ENCODE measurements around the gene IFI27L2. TPM values are rescaled to one million over a fixed set of nuclear protein-coding genes. Genes with fewer than 3 reads are reported as not detected.
"Not testable (repeated sequence)": the region's sequence is repeated elsewhere in the genome, so short reads cannot be mapped to it uniquely, and the experiment has no call there.

Gene IFI27L2
- polyA plus RNA-seq, 5 donors, result 29.9 to 42.4 (median 39.0) TPM

DNA sequence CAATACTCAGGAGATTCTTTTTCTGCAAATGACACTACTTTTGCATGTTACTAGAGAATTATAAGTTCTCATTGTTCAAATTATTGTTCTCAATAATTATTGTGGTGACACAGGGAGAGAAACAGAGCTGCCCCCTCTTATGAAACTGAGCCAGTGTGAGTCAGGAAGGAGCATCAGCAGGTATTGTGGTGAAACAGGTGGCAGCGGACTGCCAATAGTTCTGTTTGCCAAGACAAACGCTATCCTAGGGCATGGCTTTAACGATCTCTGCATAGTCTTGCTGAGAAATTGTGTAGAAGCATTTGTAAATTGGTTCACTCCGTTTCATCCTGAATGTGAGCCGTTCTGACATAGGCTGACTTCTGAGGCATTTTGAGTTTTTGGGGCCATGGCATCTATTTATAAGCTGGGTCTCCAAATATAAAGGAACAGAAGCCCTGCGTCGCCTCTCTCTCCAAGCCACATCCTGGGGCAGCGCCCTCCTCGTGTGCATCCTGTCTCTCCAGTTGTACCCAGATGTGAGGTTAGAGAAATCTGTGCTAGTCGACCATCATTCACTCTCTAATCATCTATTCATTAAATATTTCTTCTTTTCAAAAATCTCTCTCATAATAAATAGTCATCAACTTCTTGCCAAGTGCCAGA, 29.0 kb upstream of the IFI27L2 start:
- no peak for DNase-seq

DNA sequence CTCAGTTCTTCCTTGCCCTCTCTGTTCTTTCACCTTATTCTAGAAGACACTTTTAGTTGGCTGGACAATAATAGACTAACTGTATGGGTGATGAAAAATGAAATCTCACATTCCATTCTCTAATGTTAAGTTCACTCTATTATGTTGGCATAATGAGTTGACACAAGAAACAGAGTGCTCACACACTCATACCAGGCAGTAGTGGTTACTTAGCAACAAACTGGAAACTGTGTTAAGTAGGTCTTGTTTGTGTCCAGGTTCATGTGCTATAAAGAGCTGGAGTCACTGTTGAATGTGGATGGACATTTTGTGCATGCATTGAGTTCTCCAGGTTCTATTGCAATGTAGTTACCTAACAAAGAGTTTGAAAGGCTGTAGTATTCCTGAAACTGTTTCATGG, 27.8 kb upstream of the IFI27L2 start:
- no peak for DNase-seq

DNA sequence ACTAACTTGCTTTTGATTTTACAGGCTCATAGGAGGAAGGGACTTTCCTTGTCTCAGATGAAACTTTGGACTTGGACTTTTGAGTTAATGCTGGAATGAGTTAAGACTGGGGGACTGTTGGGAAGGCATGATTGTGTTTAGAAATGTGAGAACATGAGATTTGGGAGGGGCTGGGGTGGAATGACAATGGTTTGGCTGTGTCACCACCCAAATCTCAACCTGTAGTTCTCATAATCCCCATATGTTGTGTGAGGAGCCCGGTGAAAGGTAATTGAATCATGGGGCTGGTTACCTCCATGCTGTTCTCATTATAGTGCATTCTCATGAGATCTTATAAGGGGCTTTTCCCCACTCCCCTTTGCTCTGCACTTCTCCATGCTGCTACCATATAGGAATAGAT, 26.7 kb upstream of the IFI27L2 start:
- not testable (repeated sequence) for DNase-seq

DNA sequence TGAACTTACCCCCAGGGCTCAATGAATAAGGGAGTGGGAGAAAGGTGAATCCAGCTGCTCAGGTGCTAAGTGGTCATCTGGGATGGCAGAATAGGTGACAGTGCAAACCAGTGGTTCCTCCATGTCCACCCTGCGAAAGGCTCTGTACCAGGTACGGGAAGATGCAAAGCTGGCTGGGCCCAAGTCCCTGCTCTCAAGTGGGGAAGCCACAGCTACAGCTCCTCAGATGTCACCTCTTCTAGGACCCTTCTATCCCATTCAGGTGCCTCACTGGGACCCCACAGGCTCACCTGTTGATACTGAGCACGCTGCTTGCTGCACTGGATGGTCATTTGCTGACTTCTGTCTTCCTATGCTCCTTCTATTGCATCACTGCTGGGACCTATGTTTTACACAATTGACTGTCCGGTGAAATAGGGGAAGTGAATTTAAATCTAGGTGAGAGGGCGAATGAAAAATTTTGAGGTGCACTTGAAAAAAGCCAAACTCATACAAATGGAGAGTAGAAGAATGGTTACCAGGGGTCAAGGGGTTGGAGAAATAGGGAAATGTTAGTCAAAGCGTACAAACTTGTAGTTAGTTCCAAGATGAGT, 24.4 kb upstream of the IFI27L2 start:
- no peak for DNase-seq

DNA sequence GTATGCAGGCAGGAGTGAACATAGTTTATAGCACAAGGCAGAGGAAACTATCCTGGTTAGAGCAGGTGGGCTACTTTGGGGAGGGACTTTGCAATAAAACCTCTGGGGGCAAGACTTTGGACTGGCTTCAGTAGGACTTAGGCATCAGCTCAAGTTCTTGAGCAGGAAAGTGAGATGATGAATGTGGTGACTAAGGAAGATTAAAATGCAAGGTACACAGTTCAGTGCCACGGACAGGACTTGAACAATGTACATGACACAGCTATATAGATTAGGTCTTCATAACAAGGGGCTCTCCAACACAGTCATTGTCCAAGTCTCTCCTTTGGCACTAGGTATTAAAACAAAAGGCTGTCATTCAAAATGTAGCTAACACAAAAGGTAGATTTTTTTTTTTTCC, 23.3 kb upstream of the IFI27L2 start:
- DNase-seq, result no peak

DNA sequence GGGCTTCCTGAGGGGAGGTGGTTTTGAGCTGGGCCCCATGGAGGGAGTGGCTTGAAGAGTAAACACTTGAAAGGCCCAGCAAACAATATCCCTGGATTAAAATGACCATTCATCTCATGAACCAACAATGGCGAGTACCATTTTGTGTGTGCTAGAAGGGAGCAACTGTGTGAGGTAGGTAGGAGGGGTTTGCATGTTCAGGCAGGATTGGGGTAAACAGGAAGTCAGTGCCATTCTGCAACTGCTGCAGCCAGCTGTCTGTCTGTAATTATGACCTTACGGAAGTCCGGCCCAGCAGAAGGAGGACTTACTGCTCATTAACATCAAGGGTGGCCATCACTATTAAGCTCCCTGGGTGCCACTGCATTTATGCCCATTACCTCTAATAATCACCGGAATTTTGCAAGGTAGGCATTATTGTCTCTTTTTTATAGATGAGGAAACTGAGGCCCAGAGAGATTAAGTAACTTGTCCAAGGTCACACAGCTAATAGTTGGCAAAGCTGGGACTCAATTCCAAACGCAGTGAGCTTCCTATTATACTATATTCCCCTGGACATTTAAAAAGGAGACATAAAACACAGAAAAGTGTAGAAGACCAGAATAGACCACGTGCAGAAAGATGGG, 16.6 kb upstream of the IFI27L2 start:
- no peak for DNase-seq

DNA sequence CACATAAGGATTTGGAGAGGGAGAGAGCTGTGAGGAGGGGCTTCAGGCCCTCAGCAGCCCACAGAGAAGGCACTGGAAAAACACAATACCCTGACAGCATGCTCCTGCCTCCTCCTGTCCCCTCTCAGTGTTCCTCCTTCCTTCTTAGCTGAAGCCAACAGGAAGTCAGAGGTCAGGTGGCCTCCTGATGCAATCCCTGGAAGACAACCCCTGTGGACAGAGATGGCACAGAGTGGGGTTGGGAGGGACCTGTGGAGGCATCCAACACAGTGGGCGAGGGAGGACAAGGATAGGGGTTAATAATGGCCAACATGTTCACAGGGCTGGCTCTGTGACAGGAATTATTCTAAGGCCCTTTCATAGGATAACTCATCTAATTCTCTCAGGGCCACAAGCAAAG, 15.4 kb upstream of the IFI27L2 start:
- DNase-seq, result no peak

DNA sequence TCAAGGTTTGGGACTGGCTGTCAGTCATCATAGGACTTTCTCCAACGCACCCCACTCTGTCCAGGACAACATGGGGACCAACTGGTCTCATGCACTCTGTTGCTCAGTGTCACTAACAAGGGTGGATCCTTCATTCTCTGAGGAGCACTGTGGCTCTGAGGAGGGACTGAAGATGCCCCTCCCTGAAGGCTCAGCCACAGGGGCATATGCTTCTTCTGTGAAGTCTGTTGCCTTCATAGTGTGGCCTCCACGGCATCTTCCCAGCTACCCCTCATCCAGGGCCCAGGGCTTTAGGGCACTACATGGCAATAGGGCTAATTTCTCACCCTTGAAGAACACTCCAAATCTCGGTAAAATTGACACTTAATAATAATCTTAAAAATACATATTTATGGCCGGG, 14.3 kb upstream of the IFI27L2 start:
- DNase-seq, result no peak

DNA sequence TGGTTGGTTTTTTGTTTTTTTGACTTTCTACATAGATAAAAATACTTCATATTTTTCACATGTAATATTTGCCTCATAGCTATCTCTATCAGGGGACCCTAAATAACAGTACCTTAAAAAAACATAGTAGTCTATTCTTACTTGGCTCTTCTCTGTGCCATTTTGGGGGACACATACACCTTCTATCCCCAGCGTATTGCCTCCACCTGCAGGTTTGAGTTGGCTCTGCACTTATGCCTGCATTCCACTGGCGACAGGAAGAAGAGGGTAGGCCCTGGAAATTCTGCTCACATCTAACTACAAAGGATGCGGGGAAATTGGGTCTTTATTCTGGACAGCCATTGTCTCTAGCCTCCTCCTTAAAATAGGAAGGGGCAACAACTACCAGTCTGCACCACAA, 13.8 kb upstream of the IFI27L2 start:
- DNase-seq, result no peak

DNA sequence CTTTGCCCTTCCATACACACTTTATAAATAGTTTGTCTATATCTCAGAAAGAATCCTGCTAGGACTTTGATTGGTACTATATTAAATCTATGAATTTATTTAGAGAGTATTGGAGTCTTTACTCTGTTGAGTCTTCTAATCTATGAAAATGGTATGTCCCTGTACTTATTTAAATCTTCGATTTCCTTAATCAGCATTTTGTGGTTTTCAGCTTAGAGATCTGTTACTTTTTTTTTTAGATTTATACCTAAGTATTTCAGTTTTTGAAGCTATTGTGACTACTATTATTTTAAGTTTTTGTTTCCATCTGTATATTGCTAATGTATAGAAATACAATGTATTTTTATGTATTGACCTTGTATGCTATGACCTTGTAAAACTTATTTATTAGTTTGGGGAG, 13.4 kb upstream of the IFI27L2 start:
- no peak for DNase-seq

DNA sequence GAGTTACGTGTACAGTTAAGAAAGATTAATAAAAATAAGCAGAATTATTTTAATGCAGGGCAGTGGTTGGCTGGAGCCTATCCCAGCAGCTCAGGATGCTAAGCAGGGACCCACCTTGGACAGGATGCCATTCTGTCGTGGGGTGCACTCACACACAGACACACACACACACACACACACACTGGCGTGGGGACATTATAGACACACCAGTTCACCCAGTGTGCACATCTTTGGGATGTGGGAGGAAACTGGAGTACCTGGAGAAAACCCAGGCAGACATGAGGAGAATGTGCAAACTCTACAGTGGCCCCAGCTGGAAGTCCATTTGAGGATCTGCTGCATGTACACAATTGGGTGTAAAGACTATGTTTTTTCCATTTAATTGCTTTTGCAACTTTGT, 12.8 kb upstream of the IFI27L2 start:
- DNase-seq, result no peak

DNA sequence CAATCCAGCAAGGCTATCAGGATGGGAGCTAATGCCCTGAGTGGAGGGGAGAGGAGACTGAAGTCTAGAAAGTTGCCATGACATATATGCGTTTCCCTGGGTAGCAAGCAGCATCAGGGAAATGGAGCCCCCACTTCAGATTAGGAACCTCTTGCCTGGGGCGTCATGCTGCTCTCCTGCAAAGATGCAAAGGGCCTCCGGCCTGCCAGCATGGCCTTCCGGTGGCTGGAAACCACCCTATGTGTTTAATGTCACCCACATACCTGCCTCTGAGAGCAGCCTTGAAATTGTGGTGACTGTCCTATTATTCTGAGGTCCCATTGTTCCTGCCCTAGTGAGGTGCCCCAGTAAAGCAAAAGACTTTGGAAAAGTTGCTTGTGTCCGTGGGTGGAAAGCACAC, 10.0 kb upstream of the IFI27L2 start:
- DNase-seq, result no peak

DNA sequence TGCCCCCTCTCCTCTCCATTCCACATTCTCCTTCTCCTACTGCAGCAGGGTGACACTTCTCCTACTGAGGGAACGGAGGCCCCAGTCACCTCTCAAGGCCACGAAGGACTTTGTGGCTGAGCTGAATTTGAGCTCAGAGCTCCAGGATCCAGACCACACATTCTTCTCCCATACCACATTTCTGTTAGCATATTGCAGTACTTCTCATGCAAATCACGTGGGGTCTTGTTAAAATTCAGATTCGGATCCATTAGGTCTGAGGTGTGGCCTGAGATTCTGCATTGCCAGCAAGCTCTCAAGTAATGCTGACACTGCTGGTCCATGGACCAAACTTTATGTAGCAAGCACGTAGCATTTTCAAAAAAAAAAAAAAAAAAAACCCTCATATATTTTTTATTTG, 9.6 kb upstream of the IFI27L2 start:
- no peak for DNase-seq

DNA sequence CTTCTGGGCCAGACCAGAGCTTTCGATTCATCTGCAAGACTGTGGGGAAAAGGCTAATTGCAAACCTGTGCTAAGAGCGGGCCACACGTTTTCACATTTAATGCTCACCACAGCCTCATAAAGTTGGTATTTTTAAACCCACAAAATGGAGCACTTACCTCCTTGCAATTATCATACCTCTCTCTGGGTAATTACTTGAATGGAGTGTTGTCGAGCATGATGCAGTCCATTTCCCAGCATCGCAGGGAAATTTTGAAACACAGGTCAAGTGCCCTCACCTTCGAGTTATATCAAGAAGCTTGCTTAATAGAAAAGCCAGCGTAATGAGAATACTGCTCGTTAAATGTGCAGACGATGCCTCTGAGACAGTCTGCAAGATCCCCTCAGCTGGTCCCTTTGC, 8.8 kb upstream of the IFI27L2 start:
- no peak for DNase-seq

DNA sequence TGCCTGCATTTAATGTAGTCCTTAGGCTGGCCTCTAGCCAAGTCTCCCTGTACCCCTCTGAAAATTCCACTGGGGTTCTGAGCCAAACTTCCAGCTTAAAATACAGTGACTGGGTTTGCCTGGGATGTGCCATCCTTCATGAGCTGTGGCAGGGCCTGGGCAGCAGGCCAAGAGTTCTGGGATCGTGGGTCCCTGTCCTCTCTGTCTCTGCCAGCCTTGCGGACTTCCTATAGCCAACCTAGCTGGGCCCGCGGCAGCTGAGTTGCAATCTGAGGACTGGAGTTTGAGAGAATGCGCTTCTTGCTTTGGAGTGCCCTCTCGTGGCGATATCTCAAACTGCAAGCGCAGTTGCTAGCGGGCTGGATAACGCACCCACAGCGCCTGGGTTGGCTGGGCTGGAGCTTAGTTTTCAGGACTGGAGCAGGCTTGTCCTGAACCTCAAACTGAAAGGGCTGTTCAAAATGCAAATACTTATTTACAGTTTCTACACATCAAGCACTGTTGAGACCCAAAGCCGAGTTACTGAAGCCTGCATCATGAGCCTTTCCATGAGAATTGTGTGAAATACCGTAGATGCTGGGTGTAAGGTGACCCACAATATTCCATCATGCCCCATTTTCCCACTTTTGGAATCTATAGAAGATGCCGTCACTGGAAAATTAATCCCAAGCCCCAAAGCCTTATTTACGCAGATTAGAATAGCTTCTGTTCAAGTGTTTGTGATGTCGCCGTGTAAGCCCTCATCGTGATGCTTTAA, 7.3 kb upstream of the IFI27L2 start:
- peak; percentile 61 to 76 for DNase-seq

DNA sequence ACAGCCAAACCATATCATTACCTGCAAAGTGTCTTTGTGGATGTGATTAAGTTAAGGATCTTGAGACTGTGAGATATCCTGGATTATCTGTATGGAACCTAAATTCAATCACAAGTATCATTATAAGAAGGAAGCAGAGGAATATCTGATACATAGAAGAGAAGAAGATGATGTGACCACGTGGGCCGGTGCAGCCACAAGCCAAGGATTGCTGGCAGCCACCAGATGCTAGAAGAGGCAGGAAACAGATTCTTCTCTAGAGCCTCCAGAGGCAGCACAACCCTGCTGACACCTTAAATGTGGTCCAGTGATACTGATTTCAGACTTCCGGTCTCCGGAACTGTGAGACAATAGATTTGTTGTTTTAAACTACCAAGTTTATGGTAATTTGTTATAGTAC, 6.1 kb upstream of the IFI27L2 start:
- no peak for DNase-seq

DNA sequence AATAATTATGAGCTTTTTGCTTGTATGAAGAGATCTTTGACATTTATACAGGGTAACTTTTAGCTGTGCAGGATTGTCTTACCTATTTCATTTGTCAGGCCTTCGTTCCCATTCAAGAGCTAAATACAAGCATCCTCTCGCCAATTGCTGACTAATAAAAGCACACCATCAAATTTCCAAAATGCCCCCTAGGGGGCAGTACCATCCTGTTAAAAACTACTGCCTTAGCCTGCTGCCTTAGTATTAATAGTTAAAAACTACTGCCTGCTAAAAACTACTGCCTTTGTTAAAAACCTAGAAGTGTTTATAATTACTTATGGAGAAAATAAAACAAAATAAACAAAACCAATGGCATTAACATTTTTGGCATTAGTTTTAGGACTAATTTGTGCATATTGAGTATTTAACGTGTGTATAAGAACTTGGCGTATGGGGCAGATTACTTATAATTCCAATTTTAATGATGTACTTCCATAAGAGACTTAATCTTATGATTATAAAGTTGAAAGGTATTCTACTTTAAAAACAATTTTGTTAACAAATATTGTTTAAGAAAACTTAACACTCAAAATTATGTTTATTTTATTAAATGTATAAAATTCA, 3.0 kb upstream of the IFI27L2 start:
- DNase-seq, result peak; percentile 29 to 46

DNA sequence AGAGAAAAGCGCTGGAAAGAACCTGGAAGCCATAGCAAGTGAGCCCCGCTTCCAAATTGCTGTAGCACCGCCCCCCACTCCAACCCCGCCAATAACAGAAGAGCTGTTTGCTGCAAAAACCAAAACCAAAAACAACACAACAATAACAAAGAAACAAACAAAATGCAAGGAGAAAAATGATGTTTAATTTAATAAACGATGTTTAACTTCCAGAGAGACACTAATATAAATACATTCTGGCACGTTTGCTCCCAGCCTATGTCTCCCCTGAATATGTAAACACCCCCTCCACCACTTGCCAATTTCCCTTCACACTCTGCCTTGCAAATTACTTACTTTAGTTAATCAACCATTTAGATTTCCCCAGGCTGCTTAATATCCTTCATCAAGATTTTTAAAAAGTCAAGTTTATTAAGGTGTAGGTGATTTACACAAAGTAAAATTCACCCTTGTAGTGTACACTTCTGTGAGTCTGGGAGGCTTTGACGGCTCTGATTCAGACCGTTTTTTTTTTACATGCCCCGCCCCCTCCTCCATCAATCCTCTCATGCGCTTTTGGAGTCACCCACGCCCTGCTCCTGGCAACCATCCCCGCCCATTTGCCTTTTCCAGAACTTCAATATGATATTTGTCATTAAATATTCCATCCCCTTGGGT, 482 bp upstream of the IFI27L2 start:
- DNase-seq, result peak; percentile 16 to 27

DNA sequence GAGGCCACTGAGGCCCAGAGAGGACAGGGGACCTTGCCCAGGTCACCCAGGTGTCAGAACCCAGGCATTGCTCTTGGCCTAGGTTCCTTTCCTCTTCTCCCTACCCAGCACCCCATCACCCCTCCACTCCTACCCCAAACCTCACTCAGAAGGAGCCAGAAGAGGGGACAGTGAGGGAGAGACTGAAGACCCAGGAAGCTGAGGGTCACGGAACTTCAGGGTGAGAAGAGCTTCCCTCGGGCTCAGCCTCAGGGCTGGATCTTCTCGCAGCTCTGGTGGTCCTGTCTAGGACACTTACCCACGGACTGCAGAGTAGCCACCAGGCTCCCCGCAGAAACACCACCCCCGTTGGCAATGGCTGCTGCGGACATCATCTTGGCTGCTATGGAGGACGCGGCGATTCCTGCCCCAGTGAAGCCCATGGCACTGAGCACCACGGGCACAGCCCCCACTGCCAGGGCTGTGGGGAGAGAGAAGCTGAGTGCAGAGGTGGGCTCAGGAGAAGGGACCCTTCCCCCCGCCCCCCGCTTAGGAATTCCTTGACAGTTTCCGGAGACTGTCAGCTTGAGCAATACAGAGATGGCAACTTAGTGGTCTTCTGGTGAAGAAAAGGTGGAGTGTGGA, 1.1 kb downstream of the IFI27L2 start:
- no peak for DNase-seq

DNA sequence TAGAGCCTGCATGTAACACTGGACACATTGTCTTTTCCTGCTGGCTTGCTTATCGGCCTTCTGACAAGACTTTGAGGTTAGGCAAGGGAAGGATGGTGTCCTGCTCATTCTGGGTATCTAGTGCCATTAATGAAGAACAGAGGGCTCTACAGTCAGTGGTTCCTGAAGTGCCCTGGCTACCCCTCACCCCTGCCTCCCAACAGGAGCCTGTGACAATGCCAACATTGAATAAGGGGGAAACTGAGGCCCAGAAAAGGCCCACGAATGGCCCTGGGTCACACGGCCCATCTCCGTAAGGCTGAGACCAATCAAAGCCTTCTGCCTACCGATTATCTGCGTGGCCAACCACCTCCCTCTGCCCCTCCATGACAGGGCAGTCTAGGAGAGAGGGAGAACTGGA, 2.1 kb downstream of the IFI27L2 start:
- DNase-seq, result no peak

DNA sequence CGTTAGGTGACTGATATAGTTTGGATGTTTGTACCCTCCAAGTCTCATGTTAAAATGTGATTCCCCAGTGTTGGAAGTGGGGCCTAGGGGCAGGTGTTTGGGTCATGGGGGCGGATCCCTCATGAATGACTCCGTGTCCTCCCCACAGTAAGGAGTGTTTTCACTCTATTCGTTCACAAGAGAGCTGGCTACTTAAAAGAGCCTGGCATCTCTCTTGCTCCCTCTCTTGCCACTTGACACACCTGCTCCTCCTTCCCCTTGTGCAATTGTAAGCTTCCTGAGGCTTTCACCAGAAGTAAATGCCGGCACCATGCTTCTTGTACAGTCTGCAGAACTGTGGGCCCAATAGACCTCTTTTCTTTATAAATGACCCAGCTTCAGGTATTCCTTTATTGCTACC, 2.6 kb downstream of the IFI27L2 start:
- DNase-seq, result no peak

DNA sequence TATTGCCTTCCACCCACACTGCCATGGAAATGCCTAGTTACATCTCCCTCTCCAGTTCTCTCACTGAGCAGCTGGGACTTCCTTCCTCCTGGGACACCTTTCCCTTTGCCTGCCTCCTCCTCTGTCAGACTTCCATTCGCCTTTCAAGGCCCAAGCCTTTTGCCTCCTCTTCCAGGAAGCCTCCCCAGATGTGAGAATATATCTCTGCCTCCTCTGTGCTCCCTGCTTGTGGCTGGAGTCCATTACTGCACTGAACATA, 3.1 kb downstream of the IFI27L2 start:
- no peak for DNase-seq

All from right lung (tissue), 5 donors.